ENCODE results near the gene PSMD4.

- no peak for TF ChIP-seq POLR2A (IDR thresholded peaks at IDR 0.05)
- TF ChIP-seq, protein P1, sequence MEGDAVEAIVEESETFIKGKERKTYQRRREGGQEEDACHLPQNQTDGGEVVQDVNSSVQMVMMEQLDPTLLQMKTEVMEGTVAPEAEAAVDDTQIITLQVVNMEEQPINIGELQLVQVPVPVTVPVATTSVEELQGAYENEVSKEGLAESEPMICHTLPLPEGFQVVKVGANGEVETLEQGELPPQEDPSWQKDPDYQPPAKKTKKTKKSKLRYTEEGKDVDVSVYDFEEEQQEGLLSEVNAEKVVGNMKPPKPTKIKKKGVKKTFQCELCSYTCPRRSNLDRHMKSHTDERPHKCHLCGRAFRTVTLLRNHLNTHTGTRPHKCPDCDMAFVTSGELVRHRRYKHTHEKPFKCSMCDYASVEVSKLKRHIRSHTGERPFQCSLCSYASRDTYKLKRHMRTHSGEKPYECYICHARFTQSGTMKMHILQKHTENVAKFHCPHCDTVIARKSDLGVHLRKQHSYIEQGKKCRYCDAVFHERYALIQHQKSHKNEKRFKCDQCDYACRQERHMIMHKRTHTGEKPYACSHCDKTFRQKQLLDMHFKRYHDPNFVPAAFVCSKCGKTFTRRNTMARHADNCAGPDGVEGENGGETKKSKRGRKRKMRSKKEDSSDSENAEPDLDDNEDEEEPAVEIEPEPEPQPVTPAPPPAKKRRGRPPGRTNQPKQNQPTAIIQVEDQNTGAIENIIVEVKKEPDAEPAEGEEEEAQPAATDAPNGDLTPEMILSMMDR (IDR thresholded peaks at IDR 0.05 in 4 of 5, conservative IDR thresholded peaks at IDR 0.05 in 1 of 5) = no peak
Measured at GRCh38 chr1:151292207-151293030, 37.9 kb downstream of the PSMD4 start.
